Panc1 (cell line): ENCODE results near the gene WDR46. TPM values are rescaled to one million over a fixed set of nuclear protein-coding genes. Genes with fewer than 3 reads are reported as not detected.
"Not testable (repeated sequence)": the region's sequence is repeated elsewhere in the genome, so short reads cannot be mapped to it uniquely, and the experiment has no call there.

ENCODE experiments used
- ATAC-seq: fragments of 200-7000 bp; cut with Tn5 transposase; 2 replicates; pipeline ENCODE4 v1.9.1; 2020; ENCODE audit warnings: mild to moderate bottlenecking, moderate library complexity
- BruUV-seq: library from RNA; stranded (reverse); fragments of 400-500 nt; replicated peaks from 2 replicates; lab custom pipeline; 2021; lab: Mats Ljungman, UMichigan
- CTCF ChIA-PET: fragments of 300-600 bp; sonication (Branson Sonifier 250); formaldehyde crosslinking; loops from one replicate; lab custom pipeline; 2022; ENCODE audit warnings: antibody characterized with exemption; lab: Charles Lee
- POLR2A ChIA-PET: fragments of 300-600 bp; sonication (Branson Sonifier 250); formaldehyde crosslinking; loops from one replicate; lab custom pipeline; 2022; ENCODE audit warnings: antibody characterized with exemption; lab: Charles Lee
- DNase-seq: peaks from one replicate; pipeline ENCODE4 v3.0.0-alpha.2; 2010; ENCODE audit warnings: low read depth, low spot score
- H3K27ac ChIP-seq: 2 replicates; pipeline ENCODE4 v1.5.1; 2011; ENCODE audit warnings: mild to moderate bottlenecking, low read length, inconsistent platforms
- H3K27me3 ChIP-seq: fragments of 200-500 bp; sonication (Bioruptor generic); 2 replicates; pipeline ENCODE4 v1.6.0; 2014; ENCODE audit warnings: low read length, inconsistent platforms; ENCODE audit not compliant: control insufficient read depth, insufficient read depth
- H3K36me3 ChIP-seq: fragments of 200-500 bp; sonication (Bioruptor generic); 2 replicates; pipeline ENCODE4 v1.5.1; 2014; ENCODE audit warnings: inconsistent platforms, mild to moderate bottlenecking, low read length, moderate library complexity; ENCODE audit not compliant: control insufficient read depth, insufficient read depth
- H3K4me1 ChIP-seq: 2 replicates; pipeline ENCODE4 v1.5.1; 2011; ENCODE audit warnings: inconsistent platforms, mild to moderate bottlenecking, low read length, moderate library complexity; ENCODE audit not compliant: control insufficient read depth, insufficient read depth
- H3K4me3 ChIP-seq, 2 experiments: 2 replicates each; pipeline ENCODE4 v1.5.1; 2011 to 2012; ENCODE audit warnings: low read depth in 2 of 2, low read length in 2 of 2, mild to moderate bottlenecking in 2 of 2, inconsistent platforms in 1 of 2, moderate library complexity in 1 of 2
- H3K9me3 ChIP-seq: fragments of 200-500 bp; sonication (Bioruptor generic); 2 replicates; pipeline ENCODE4 v1.5.1; 2014; ENCODE audit warnings: low read depth, mild to moderate bottlenecking, inconsistent platforms, low read length, moderate library complexity; ENCODE audit not compliant: control insufficient read depth, insufficient read depth
- POLR2AphosphoS5 ChIP-seq: IDR thresholded peaks from 2 replicates; pipeline ENCODE4 v1.6.1; 2012; ENCODE audit warnings: mild to moderate bottlenecking, low read depth, low read length, moderate library complexity
- SIN3A ChIP-seq: IDR thresholded peaks from 2 replicates; pipeline ENCODE4 v1.6.1; 2012; ENCODE audit warnings: low read depth, mild to moderate bottlenecking, low read length, moderate library complexity, borderline replicate concordance; ENCODE audit not compliant: insufficient read depth
- TCF7L2 ChIP-seq: IDR thresholded peaks from 2 replicates; pipeline ENCODE4 v1.6.1; 2011; ENCODE audit warnings: mild to moderate bottlenecking, low read depth, low read length, inconsistent platforms
- in situ Hi-C: cut with HindIII; loops from 2 replicates; pipeline ENCODE4 v1.10.0; 2016; ENCODE audit warnings: low sequenced_read_pairs, low pct_unique_long_range_greater_than_20kb
- intact Hi-C: fragments of 100-400 bp; cut with micrococcal nuclease; formaldehyde crosslinking; loops from one replicate; pipeline ENCODE4 v1.10.0; 2022; ENCODE audit not compliant: unreplicated experiment
- total RNA-seq: library from RNA; stranded (reverse); gene quantifications from one replicate; pipeline ENCODE4 v1.2.1, GENCODE V29; 2021; ENCODE audit not compliant: unreplicated experiment
- TF ChIP-seq, protein P1 (sequence below), 2 experiments: IDR thresholded peaks; 2 replicates each; pipeline ENCODE4 v1.6.1; 2011 to 2012; ENCODE audit warnings: low read depth in 2 of 2, control low read depth in 1 of 2, low read length in 1 of 2, mild to moderate bottlenecking in 1 of 2, moderate library complexity in 1 of 2; ENCODE audit not compliant: insufficient read depth in 1 of 2
- TF ChIP-seq, protein P2 (sequence below): fragments of 450-650 bp; IDR thresholded peaks from 2 replicates; pipeline ENCODE4 v1.5.1; 2017; ENCODE audit warnings: mild to moderate bottlenecking

The WDR46 gene
- total RNA-seq, 1 experiment from 2014 or later: 80.6 TPM

DNA sequence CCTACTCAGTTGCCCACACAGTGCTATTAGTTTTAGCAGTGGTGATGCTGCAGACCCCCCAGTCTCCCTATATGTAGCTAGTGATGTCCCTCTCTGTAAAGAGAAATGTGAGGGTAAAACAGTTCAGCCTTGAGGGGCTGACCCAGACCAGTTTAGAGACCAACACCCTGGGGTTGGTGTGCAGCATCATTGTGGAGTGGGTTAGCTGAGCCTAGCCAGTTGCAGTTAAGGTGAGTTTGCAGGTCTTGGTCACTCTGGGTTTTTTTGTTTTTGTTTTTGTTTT lies 12.5 kb downstream of the WDR46 start:
- Histone ChIP-seq H3K27me3 (no peaks in the 10 kb centered on the region), H3K36me3 (peaks cover 24% of the 10 kb centered on the region), H3K4me3 (peak overlapping the region; percentile 97), H3K4me1 (peaks cover 53% of the 10 kb centered on the region), H3K9me3 (no peaks in the 10 kb centered on the region), H3K27ac (peak overlapping the region; percentile 100)
- no TSS peak for BruUV-seq
- ATAC-seq (peak; percentile 0), DNase-seq (no peak)
- POLR2A ChIA-PET: interaction anchor here (0.6 to 1.6 kb wide), 3 partner anchors 16 to 36 kb away, joined by 4 to 6 read pairs (median 5); no protein-coding TSS in a partner anchor
- CTCF ChIA-PET: interaction anchor here (0.6 to 2.0 kb wide), 2 partner anchors 23 to 69 kb away, joined by 5 to 9 read pairs; partner anchors contain the start of gene RGL2
- intact Hi-C loops: no loop called here
- in situ Hi-C loops: no loop called here
- TF ChIP-seq POLR2AphosphoS5 (no peak), SIN3A (no peak)
- TF ChIP-seq, protein P1, sequence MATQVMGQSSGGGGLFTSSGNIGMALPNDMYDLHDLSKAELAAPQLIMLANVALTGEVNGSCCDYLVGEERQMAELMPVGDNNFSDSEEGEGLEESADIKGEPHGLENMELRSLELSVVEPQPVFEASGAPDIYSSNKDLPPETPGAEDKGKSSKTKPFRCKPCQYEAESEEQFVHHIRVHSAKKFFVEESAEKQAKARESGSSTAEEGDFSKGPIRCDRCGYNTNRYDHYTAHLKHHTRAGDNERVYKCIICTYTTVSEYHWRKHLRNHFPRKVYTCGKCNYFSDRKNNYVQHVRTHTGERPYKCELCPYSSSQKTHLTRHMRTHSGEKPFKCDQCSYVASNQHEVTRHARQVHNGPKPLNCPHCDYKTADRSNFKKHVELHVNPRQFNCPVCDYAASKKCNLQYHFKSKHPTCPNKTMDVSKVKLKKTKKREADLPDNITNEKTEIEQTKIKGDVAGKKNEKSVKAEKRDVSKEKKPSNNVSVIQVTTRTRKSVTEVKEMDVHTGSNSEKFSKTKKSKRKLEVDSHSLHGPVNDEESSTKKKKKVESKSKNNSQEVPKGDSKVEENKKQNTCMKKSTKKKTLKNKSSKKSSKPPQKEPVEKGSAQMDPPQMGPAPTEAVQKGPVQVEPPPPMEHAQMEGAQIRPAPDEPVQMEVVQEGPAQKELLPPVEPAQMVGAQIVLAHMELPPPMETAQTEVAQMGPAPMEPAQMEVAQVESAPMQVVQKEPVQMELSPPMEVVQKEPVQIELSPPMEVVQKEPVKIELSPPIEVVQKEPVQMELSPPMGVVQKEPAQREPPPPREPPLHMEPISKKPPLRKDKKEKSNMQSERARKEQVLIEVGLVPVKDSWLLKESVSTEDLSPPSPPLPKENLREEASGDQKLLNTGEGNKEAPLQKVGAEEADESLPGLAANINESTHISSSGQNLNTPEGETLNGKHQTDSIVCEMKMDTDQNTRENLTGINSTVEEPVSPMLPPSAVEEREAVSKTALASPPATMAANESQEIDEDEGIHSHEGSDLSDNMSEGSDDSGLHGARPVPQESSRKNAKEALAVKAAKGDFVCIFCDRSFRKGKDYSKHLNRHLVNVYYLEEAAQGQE (IDR thresholded peaks at IDR 0.05; ENCODE audit: insufficient read depth in 1 of 2, low read depth in 2 of 2, low read length in 1 of 2): no peak

DNA sequence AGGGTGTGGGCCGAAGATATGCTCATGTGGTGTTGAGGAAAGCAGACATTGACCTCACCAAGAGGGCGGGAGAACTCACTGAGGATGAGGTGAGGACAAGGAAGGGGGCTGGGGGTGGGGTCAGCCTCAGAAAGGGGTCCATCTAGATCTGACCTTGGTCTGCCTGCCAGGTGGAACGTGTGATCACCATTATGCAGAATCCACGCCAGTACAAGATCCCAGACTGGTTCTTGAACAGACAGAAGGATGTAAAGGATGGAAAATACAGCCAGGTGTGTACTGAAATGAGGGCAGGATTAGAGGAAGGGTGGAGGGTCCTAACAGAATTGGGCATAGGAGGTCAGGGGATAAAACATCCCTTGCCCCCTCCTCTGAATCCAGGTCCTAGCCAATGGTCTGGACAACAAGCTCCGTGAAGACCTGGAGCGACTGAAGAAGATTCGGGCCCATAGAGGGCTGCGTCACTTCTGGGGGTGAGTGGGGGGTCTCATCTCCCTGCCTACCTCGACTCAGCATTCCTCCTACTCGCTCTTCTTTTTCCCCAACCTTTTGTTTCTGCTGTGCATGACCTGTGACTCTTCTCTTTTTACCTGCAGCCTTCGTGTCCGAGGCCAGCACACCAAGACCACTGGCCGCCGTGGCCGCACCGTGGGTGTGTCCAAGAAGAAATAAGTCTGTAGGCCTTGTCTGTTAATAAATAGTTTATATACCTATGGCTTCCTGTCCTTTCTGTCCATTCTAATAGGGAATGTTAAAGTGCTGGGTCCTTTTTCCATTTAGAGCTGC lies 13.1 kb downstream of the WDR46 start:
- intact Hi-C loops, CTCF ChIA-PET, H3K27me3 ChIP-seq, BruUV-seq, DNase-seq, in situ Hi-C loops, ATAC-seq, H3K9me3 ChIP-seq: not testable (repeated sequence)
- POLR2A ChIA-PET: interaction anchor here (0.9 to 1.6 kb wide), 2 partner anchors 16 to 37 kb away, joined by 4 to 5 read pairs; no protein-coding TSS in a partner anchor
- peak; percentile 41 for TF ChIP-seq POLR2AphosphoS5
- H3K27ac ChIP-seq: peak overlapping the region; percentile 100
- H3K4me3 ChIP-seq: peak overlapping the region; percentile 97
- H3K4me1 ChIP-seq: peaks cover 54% of the 10 kb centered on the region
- peaks cover 27% of the 10 kb centered on the region for H3K36me3 ChIP-seq

DNA sequence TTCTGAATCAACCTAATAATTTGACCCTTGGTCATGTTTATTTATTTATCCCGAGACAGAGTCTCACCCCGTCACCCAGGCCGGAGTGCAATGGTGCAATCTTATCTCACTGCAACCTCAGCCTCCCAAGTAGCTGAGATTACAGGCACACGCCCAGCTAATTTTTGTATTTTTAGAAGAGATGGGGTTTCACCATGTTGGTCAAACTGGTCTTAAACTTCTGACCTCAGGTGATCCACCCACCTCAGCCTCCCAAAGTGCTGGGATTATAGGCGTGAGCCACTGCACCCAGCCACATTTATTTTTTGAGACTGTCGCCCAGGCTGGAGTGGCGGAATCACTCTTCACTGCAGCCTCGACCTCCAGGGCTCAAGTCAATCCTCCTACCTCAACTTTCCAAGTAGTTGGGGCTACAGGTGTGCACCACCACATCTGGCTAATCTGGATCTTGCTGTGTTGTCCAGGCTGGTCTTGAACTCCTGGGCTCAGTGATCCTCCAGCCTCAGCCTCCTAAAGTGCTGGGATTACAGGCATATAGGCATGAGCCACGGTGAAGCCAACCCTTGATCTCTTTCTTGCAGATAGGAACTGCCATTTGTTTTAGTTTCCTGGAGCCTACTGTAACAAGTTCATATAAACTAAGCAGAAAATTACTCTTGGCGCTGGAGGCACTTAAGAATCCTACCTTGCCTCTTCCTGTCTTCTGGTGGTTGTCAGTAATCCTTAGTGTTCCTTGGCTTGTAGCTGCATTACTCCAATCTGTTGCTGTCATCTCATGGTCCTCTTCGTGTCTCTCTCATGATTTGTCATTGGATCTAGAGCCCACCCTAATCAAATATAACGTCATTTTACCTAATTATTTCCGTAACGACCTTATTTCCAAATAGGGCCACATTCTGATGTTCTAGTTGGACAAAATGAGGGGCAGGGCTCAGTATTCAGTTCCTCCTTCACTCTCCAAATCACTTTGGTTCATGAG lies 14.8 kb downstream of the WDR46 start:
- peaks cover 47% of the 10 kb centered on the region for H3K4me1 ChIP-seq
- ATAC-seq (no peak), DNase-seq (no peak)
- H3K27me3 ChIP-seq: no peaks in the 10 kb centered on the region
- BruUV-seq: no TSS peak
- H3K4me3 ChIP-seq: peak overlapping the region; percentile 97
- in situ Hi-C loops: no loop called here
- no peak for TF ChIP-seq SIN3A
- TF ChIP-seq TCF7L2: no peak
- TF ChIP-seq, protein P1 (IDR thresholded peaks at IDR 0.05; ENCODE audit: insufficient read depth in 1 of 2, low read depth in 2 of 2, low read length in 1 of 2): no peak
- TF ChIP-seq POLR2AphosphoS5: peak; percentile 8; the same call in 1 of the 2 replicates
- TF ChIP-seq, protein P2, sequence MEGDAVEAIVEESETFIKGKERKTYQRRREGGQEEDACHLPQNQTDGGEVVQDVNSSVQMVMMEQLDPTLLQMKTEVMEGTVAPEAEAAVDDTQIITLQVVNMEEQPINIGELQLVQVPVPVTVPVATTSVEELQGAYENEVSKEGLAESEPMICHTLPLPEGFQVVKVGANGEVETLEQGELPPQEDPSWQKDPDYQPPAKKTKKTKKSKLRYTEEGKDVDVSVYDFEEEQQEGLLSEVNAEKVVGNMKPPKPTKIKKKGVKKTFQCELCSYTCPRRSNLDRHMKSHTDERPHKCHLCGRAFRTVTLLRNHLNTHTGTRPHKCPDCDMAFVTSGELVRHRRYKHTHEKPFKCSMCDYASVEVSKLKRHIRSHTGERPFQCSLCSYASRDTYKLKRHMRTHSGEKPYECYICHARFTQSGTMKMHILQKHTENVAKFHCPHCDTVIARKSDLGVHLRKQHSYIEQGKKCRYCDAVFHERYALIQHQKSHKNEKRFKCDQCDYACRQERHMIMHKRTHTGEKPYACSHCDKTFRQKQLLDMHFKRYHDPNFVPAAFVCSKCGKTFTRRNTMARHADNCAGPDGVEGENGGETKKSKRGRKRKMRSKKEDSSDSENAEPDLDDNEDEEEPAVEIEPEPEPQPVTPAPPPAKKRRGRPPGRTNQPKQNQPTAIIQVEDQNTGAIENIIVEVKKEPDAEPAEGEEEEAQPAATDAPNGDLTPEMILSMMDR: no peak
- no peaks in the 10 kb centered on the region for H3K9me3 ChIP-seq
- peaks cover 30% of the 10 kb centered on the region for H3K36me3 ChIP-seq
- ChIA-PET POLR2A (no interaction called here), CTCF (no interaction called here)
- intact Hi-C loops: no loop called here
- peak overlapping the region; percentile 100 for H3K27ac ChIP-seq
